HG03521 (cell line): ENCODE data around the gene PDCD11.
"Not testable (repeated sequence)": the region's sequence is repeated elsewhere in the genome, so short reads cannot be mapped to it uniquely, and the experiment has no call there.

Experiments used
- ATAC-seq: cut with Tn5 transposase; IDR thresholded peaks from one replicate; pipeline ENCODE4 v1.9.1; 2021; ENCODE audit warnings: mild to moderate bottlenecking, moderate library complexity; ENCODE audit not compliant: unreplicated experiment

PDCD11 gene

GRCh38 chr10:103417148-103417469 lies 20.7 kb downstream of the PDCD11 start:
- not testable (repeated sequence) for ATAC-seq

GRCh38 chr10:103417601-103418000 lies 21.2 kb downstream of the PDCD11 start:
- no peak for ATAC-seq

- no peak for ATAC-seq
Observed at GRCh38 chr10:103419101-103419500, 22.7 kb downstream of the PDCD11 start.

GRCh38 chr10:103423748-103424147 lies 27.3 kb downstream of the PDCD11 start:
- ATAC-seq, result no peak

- ATAC-seq, result no peak
Observed at GRCh38 chr10:103427866-103428265, 31.4 kb downstream of the PDCD11 start.

GRCh38 chr10:103428989-103429643 lies 32.7 kb downstream of the PDCD11 start:
- no peak for ATAC-seq

GRCh38 chr10:103429647-103430046 lies 33.2 kb downstream of the PDCD11 start:
- ATAC-seq, result no peak

- no peak for ATAC-seq
Observed at GRCh38 chr10:103431902-103432301, 35.5 kb downstream of the PDCD11 start.

GRCh38 chr10:103433858-103434257 lies 37.4 kb downstream of the PDCD11 start:
- ATAC-seq, result no peak

- ATAC-seq, result no peak
Observed at GRCh38 chr10:103439776-103440175, 43.4 kb downstream of the PDCD11 start.

GRCh38 chr10:103440416-103440815 lies 44.0 kb downstream of the PDCD11 start:
- ATAC-seq, result no peak

- no peak for ATAC-seq
Observed at GRCh38 chr10:103441206-103441605, 44.8 kb downstream of the PDCD11 start.

- ATAC-seq, result no peak
Observed at GRCh38 chr10:103441611-103442010, 45.2 kb downstream of the PDCD11 start.

- no peak for ATAC-seq
Observed at GRCh38 chr10:103442031-103442461, 45.6 kb downstream of the PDCD11 start.

- ATAC-seq, result no peak
Observed at GRCh38 chr10:103443475-103444185, 47.2 kb downstream of the PDCD11 start.

- no peak for ATAC-seq
Observed at GRCh38 chr10:103444478-103444877, 48.1 kb downstream of the PDCD11 start.

GRCh38 chr10:103445366-103445765 lies 48.9 kb downstream of the PDCD11 start:
- no peak for ATAC-seq

GRCh38 chr10:103445767-103446567 lies 49.5 kb downstream of the PDCD11 start:
- no peak for ATAC-seq

GRCh38 chr10:103447187-103447586 lies 50.8 kb downstream of the PDCD11 start:
- ATAC-seq, result no peak

GRCh38 chr10:103448746-103449145 lies 52.3 kb downstream of the PDCD11 start:
- no peak for ATAC-seq

GRCh38 chr10:103449208-103450144 lies 53.0 kb downstream of the PDCD11 start:
- no peak for ATAC-seq
